Measurements from ENCODE around the gene ARMC2. TPM values are rescaled to one million over a fixed set of nuclear protein-coding genes. Genes with fewer than 3 reads are reported as not detected.

ARMC2 gene
- total and polyA plus RNA-seq, 2 experiments from 2014 or later = 2.7 to 4.4 TPM

GRCh38 chr6:108839083-108839642 lies 9.1 kb upstream of the ARMC2 start:
- Mint-ChIP-seq H3K4me3 (peak overlapping the region; percentile 74; the same call in 2 of the 3 replicates), H3K36me3 (ENCODE audit: low read depth) (no peaks in the 10 kb centered on the region), H3K27me3 (ENCODE audit: insufficient read depth, low read depth, poor library complexity) (peaks cover 7% of the 10 kb centered on the region), H3K4me1 (peaks cover 22% of the 10 kb centered on the region), H3K9me3 (no peaks in the 10 kb centered on the region; the same call in 2 of the 3 replicates), H3K27ac (no peak overlapping the region)
- H2AFZ ChIP-seq = peak overlapping the region; percentile 92
- H3K36me3 ChIP-seq (ENCODE audit: insufficient read depth) = no peaks in the 10 kb centered on the region
- H3K4me1 ChIP-seq (ENCODE audit: insufficient read depth) = peaks cover 19% of the 10 kb centered on the region
- H3K9me2 ChIP-seq (ENCODE audit: insufficient read depth) = no peaks in the 10 kb centered on the region
- H3K79me2 ChIP-seq (replicated peaks; ENCODE audit: insufficient read depth) = no peaks in the 10 kb centered on the region
- no peaks in the 10 kb centered on the region for H3K27me3 ChIP-seq (ENCODE audit: insufficient read depth)
- no peaks in the 10 kb centered on the region for H4K20me1 ChIP-seq (replicated peaks; ENCODE audit: insufficient read depth)
- H3K4me3 ChIP-seq = peak overlapping the region; percentile 47
- peak; percentile 15 for ATAC-seq
- TF ChIP-seq EZH2 (IDR thresholded peaks at IDR 0.05; ENCODE audit: low read depth, unreplicated experiment) = no peak
- TF ChIP-seq EZH2phosphoT487 (IDR thresholded peaks at IDR 0.05; ENCODE audit: unreplicated experiment) = no peak
- TF ChIP-seq JUNB (IDR thresholded peaks at IDR 0.05; ENCODE audit: unreplicated experiment) = no peak
- no peak for TF ChIP-seq ZNF331 (CRISPR knock-in tag; IDR thresholded peaks at IDR 0.05; ENCODE audit: low read depth)
- TF ChIP-seq, protein P1, sequence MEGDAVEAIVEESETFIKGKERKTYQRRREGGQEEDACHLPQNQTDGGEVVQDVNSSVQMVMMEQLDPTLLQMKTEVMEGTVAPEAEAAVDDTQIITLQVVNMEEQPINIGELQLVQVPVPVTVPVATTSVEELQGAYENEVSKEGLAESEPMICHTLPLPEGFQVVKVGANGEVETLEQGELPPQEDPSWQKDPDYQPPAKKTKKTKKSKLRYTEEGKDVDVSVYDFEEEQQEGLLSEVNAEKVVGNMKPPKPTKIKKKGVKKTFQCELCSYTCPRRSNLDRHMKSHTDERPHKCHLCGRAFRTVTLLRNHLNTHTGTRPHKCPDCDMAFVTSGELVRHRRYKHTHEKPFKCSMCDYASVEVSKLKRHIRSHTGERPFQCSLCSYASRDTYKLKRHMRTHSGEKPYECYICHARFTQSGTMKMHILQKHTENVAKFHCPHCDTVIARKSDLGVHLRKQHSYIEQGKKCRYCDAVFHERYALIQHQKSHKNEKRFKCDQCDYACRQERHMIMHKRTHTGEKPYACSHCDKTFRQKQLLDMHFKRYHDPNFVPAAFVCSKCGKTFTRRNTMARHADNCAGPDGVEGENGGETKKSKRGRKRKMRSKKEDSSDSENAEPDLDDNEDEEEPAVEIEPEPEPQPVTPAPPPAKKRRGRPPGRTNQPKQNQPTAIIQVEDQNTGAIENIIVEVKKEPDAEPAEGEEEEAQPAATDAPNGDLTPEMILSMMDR (conservative IDR thresholded peaks at IDR 0.05; ENCODE audit: low read depth in 2 of 2) = no peak
- TF ChIP-seq ZNF114 (CRISPR knock-in tag; IDR thresholded peaks at IDR 0.05) = no peak
- TF ChIP-seq NANOG (IDR thresholded peaks at IDR 0.05; ENCODE audit: borderline replicate concordance) = no peak
- no peak for TF ChIP-seq ZNF462 (CRISPR knock-in tag; IDR thresholded peaks at IDR 0.05)
- TF ChIP-seq POLR2AphosphoS5 (IDR thresholded peaks at IDR 0.05; ENCODE audit: low read depth) = no peak
- TF ChIP-seq, protein P2, sequence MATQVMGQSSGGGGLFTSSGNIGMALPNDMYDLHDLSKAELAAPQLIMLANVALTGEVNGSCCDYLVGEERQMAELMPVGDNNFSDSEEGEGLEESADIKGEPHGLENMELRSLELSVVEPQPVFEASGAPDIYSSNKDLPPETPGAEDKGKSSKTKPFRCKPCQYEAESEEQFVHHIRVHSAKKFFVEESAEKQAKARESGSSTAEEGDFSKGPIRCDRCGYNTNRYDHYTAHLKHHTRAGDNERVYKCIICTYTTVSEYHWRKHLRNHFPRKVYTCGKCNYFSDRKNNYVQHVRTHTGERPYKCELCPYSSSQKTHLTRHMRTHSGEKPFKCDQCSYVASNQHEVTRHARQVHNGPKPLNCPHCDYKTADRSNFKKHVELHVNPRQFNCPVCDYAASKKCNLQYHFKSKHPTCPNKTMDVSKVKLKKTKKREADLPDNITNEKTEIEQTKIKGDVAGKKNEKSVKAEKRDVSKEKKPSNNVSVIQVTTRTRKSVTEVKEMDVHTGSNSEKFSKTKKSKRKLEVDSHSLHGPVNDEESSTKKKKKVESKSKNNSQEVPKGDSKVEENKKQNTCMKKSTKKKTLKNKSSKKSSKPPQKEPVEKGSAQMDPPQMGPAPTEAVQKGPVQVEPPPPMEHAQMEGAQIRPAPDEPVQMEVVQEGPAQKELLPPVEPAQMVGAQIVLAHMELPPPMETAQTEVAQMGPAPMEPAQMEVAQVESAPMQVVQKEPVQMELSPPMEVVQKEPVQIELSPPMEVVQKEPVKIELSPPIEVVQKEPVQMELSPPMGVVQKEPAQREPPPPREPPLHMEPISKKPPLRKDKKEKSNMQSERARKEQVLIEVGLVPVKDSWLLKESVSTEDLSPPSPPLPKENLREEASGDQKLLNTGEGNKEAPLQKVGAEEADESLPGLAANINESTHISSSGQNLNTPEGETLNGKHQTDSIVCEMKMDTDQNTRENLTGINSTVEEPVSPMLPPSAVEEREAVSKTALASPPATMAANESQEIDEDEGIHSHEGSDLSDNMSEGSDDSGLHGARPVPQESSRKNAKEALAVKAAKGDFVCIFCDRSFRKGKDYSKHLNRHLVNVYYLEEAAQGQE (IDR thresholded peaks at IDR 0.05; ENCODE audit: unreplicated experiment) = no peak
- TF ChIP-seq STAT1 (IDR thresholded peaks at IDR 0.05; ENCODE audit: unreplicated experiment) = no peak
- TF ChIP-seq ETS1 (IDR thresholded peaks at IDR 0.05) = no peak
- TF ChIP-seq CREB1 (CRISPR knock-in tag; IDR thresholded peaks at IDR 0.05; ENCODE audit: low read depth) = no peak
- H3K4me2 ChIP-seq = peak overlapping the region; percentile 73
- peak; percentile 44 for DNase-seq (ENCODE audit: low spot score)
- H3K27ac ChIP-seq (ENCODE audit: low read depth) = no peak overlapping the region
- H3F3A ChIP-seq (replicated peaks; ENCODE audit: low read depth) = no peaks in the 10 kb centered on the region

All from GM23338 (cell line).